ENCODE measurements around the gene RORB. TPM values are rescaled to one million over a fixed set of nuclear protein-coding genes. Genes with fewer than 3 reads are reported as not detected.

The RORB gene
- polyA plus RNA-seq = 0.16 TPM
- long read RNA-seq, donor 1 = 0 reads
- long read RNA-seq, donor 2 = 0 reads
- long read RNA-seq, donor 3 = 0 reads
- long read RNA-seq, donor 4 = 0 reads
- long read RNA-seq, donor 5 = 0 reads
- long read RNA-seq, donor 6 = 0 reads
- long read RNA-seq, donor 7 = 0 reads
- long read RNA-seq, donor 8 = 0 reads
- long read RNA-seq, donor 9 = 0 reads
- long read RNA-seq, donor 10 = 0 reads
- long read RNA-seq, donor 11 = 0 reads

GRCh38 chr9:74496819-74497747, at the start of gene RORB:
Gene RORB (plus strand): TSS chr9:74497335. CDS start chr9:74497977, 642 bp downstream.
- peak in 1 of 2 donors; percentile 30 for DNase-seq
- H3K4me1 ChIP-seq (ENCODE audit: control insufficient read depth, insufficient read depth, low read length) = no peaks in the 10 kb centered on the region
- H3K36me3 ChIP-seq (ENCODE audit: control insufficient read depth, insufficient read depth, low read length) = no peaks in the 10 kb centered on the region
- 0% methylated on average over 4 of the region's 50 CpGs for WGBS (ENCODE audit: insufficient coverage, low lambda C conversion rate)
- peaks cover 71% of the 10 kb centered on the region for H3K27me3 ChIP-seq (ENCODE audit: control insufficient read depth, insufficient read depth, low read length)
- no peak within 1 kb of the TSS for H3K27ac ChIP-seq (ENCODE audit: low read length)
- peak within 1 kb of the TSS; percentile 38 for H3K4me3 ChIP-seq (ENCODE audit: low read length)
- no peaks in the 10 kb centered on the region for H3K9me3 ChIP-seq (ENCODE audit: control insufficient read depth, low read depth, low read length)

- H3K36me3 ChIP-seq (ENCODE audit: control insufficient read depth, insufficient read depth, low read length) = no peaks in the 10 kb centered on the region
- no peak overlapping the region for H3K4me3 ChIP-seq (ENCODE audit: low read length)
- H3K9me3 ChIP-seq (ENCODE audit: control insufficient read depth, low read depth, low read length) = no peaks in the 10 kb centered on the region
- no peak overlapping the region for H3K27ac ChIP-seq (ENCODE audit: low read length)
- no peaks in the 10 kb centered on the region for H3K27me3 ChIP-seq (ENCODE audit: control insufficient read depth, insufficient read depth, low read length)
- H3K4me1 ChIP-seq (ENCODE audit: control insufficient read depth, insufficient read depth, low read length) = no peaks in the 10 kb centered on the region
- no peak for DNase-seq
- no CpG with 5 or more reads among the region's 2 CpGs for WGBS (ENCODE audit: insufficient coverage, low lambda C conversion rate)
Measured at GRCh38 chr9:74447451-74448193, 49.5 kb upstream of the RORB start.

DNA sequence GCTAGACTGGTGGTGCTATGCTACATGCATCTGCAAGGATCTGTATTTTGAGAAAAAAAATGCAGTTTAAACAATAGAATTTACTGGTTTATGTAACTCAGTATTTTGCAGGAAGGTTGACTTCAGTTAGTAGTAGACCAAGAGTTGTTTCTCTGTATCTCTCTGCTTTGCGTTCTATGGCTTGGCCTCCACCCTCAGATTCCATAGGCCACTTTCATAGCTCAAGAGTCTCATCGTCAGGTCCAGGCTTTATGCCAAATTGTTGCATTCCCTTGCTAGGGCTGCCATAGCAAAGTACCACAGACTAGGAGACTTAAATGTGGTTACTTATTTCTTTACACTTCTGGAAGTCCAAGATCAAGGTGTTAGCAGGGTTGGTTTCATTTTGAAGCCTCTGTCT, 48.1 kb upstream of the RORB start:
- no peak for DNase-seq
- no peaks in the 10 kb centered on the region for H3K9me3 ChIP-seq (ENCODE audit: control insufficient read depth, low read depth, low read length)
- H3K4me1 ChIP-seq (ENCODE audit: control insufficient read depth, insufficient read depth, low read length) = no peaks in the 10 kb centered on the region
- no peak overlapping the region for H3K27ac ChIP-seq (ENCODE audit: low read length)
- H3K36me3 ChIP-seq (ENCODE audit: control insufficient read depth, insufficient read depth, low read length) = no peaks in the 10 kb centered on the region
- H3K4me3 ChIP-seq (ENCODE audit: low read length) = no peak overlapping the region
- no peaks in the 10 kb centered on the region for H3K27me3 ChIP-seq (ENCODE audit: control insufficient read depth, insufficient read depth, low read length)
- no CpG with 5 or more reads among the region's 2 CpGs for WGBS (ENCODE audit: insufficient coverage, low lambda C conversion rate)

GRCh38 chr9:74458832-74459231, 38.3 kb upstream of the RORB start:
- Histone ChIP-seq H3K36me3 (ENCODE audit: control insufficient read depth, insufficient read depth, low read length) (no peaks in the 10 kb centered on the region), H3K27me3 (ENCODE audit: control insufficient read depth, insufficient read depth, low read length) (no peaks in the 10 kb centered on the region), H3K4me3 (ENCODE audit: low read length) (no peak overlapping the region), H3K27ac (ENCODE audit: low read length) (no peak overlapping the region), H3K9me3 (ENCODE audit: control insufficient read depth, low read depth, low read length) (no peaks in the 10 kb centered on the region), H3K4me1 (ENCODE audit: control insufficient read depth, insufficient read depth, low read length) (no peaks in the 10 kb centered on the region)
- no CpG with 5 or more reads among the region's 4 CpGs for WGBS (ENCODE audit: insufficient coverage, low lambda C conversion rate)
- DNase-seq = no peak

DNA sequence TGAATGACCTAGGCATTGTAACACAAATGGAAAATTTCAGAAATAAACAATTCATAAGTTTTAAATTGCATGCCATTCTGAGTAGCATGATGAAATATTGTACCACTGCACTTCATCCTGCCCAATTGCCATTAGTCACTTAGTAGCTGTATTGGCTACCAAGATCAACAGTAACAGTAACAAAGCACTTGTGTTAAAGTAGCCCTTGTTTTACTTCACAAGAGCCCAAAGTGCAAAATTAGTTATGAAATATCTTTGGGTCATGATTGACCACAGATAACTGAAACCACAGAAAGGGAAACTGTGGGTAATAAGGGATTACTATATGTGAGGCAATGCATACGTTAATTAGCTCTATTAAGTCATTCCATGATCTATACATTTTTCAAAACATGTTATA, 33.3 kb upstream of the RORB start:
- H3K27me3 ChIP-seq (ENCODE audit: control insufficient read depth, insufficient read depth, low read length) = no peaks in the 10 kb centered on the region
- WGBS (ENCODE audit: insufficient coverage, low lambda C conversion rate) = no CpG with 5 or more reads among the region's 1 CpG
- H3K4me1 ChIP-seq (ENCODE audit: control insufficient read depth, insufficient read depth, low read length) = no peaks in the 10 kb centered on the region
- H3K9me3 ChIP-seq (ENCODE audit: control insufficient read depth, low read depth, low read length) = no peaks in the 10 kb centered on the region
- no peak for DNase-seq
- no peaks in the 10 kb centered on the region for H3K36me3 ChIP-seq (ENCODE audit: control insufficient read depth, insufficient read depth, low read length)
- H3K27ac ChIP-seq (ENCODE audit: low read length) = no peak overlapping the region
- no peak overlapping the region for H3K4me3 ChIP-seq (ENCODE audit: low read length)

DNA sequence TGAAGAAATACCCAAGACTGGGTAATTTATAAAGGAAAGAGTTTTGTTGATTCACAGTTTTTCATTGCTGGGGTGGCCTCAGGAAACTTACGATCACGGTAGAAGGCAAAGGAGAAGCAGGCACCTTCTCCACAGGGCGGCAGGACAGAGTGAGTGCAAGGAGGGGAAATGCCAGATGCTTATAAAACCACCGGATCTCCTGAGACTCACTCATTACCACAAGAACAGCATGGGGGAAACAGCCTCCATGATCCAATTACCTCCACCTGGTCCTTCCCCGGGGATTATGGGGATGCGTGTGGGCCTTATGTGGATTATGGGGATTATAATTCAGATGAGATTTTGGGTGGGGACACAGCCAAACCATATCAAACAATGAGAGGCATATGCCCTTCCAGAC, 18.5 kb upstream of the RORB start:
- no peak overlapping the region for H3K27ac ChIP-seq (ENCODE audit: low read length)

DNA sequence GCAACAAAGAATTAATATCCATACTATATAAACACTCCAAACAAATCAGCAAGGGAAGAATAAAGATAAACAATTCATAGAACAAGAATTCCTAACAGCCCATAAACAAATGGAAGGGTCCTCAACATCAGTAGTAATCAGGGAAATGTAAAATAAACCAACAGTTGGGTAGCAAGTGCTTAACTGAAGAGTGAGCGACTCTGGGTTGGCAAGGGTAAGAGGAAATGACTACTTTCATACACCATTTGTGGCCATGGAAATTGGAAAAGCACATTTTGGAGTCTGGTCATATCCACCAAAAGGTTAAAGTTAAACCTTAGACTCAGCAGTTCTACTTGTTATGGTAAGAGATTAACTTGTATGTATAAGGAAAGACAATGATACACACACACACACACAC, 17.4 kb upstream of the RORB start:
- Histone ChIP-seq H3K9me3 (ENCODE audit: control insufficient read depth, low read depth, low read length) (peaks cover 2% of the 10 kb centered on the region), H3K27me3 (ENCODE audit: control insufficient read depth, insufficient read depth, low read length) (no peaks in the 10 kb centered on the region), H3K36me3 (ENCODE audit: control insufficient read depth, insufficient read depth, low read length) (no peaks in the 10 kb centered on the region), H3K4me3 (ENCODE audit: low read length) (no peak overlapping the region), H3K27ac (ENCODE audit: low read length) (no peak overlapping the region), H3K4me1 (ENCODE audit: control insufficient read depth, insufficient read depth, low read length) (no peaks in the 10 kb centered on the region)
- WGBS (ENCODE audit: insufficient coverage, low lambda C conversion rate) = no CpG with 5 or more reads among the region's 1 CpG
- DNase-seq = no peak

More for the DNA sequence above, 18.5 kb upstream of the RORB start:
- no peaks in the 10 kb centered on the region for H3K4me1 ChIP-seq (ENCODE audit: control insufficient read depth, insufficient read depth, low read length)
- no peaks in the 10 kb centered on the region for H3K36me3 ChIP-seq (ENCODE audit: control insufficient read depth, insufficient read depth, low read length)
- peaks cover 2% of the 10 kb centered on the region for H3K9me3 ChIP-seq (ENCODE audit: control insufficient read depth, low read depth, low read length)
- H3K4me3 ChIP-seq (ENCODE audit: low read length) = no peak overlapping the region
- H3K27me3 ChIP-seq (ENCODE audit: control insufficient read depth, insufficient read depth, low read length) = no peaks in the 10 kb centered on the region
- no peak for DNase-seq
- WGBS (ENCODE audit: insufficient coverage, low lambda C conversion rate) = no CpG with 5 or more reads among the region's 6 CpGs

- Histone ChIP-seq H3K9me3 (ENCODE audit: control insufficient read depth, low read depth, low read length) (no peaks in the 10 kb centered on the region), H3K4me1 (ENCODE audit: control insufficient read depth, insufficient read depth, low read length) (no peaks in the 10 kb centered on the region), H3K27ac (ENCODE audit: low read length) (no peak overlapping the region), H3K36me3 (ENCODE audit: control insufficient read depth, insufficient read depth, low read length) (no peaks in the 10 kb centered on the region), H3K27me3 (ENCODE audit: control insufficient read depth, insufficient read depth, low read length) (no peaks in the 10 kb centered on the region), H3K4me3 (ENCODE audit: low read length) (no peak overlapping the region)
- DNase-seq = no peak
- no CpG with 5 or more reads among the region's 1 CpG for WGBS (ENCODE audit: insufficient coverage, low lambda C conversion rate)
Measured at GRCh38 chr9:74487395-74487794, 9.7 kb upstream of the RORB start.

DNA sequence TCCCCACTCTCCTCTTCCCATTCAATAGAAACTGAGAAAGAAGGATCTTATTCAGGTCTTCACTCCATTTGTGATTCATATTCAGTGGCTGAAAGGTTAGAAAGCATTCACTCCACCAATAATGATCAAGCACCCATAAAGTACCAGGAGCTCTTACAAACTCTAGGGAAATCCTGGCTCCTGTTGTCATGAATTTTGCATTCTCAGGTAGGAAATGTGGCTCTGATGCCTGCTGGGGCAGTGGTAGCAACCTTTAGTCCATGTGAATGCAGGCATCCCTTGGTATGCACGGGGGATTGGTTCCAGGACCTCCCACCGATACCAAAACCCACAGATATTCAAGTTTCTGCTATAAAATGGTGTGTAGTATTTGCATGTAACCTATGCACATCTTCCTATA, 3.6 kb upstream of the RORB start:
- no peak overlapping the region for H3K27ac ChIP-seq (ENCODE audit: low read length)

DNA sequence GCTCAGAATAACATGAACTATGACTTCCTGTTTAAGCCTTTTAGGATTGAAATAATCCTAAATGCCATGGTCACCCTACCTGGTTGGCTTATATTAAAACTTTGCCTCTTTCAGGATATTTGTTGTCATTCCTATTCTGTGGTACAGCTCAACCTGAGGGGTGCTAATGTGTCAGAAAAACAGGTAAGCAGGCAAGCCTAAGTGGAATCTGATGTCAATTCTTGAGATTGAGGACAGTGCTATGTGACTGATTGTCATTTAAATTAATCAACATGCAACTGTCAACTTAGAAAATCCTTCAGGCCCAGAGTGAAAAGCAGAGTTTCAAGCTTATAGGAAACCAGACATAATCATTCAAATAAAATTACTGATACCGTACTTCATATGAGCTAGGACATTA, 2.6 kb upstream of the RORB start:
- no peak for DNase-seq
- Histone ChIP-seq H3K27me3 (ENCODE audit: control insufficient read depth, insufficient read depth, low read length) (peaks cover 50% of the 10 kb centered on the region), H3K4me1 (ENCODE audit: control insufficient read depth, insufficient read depth, low read length) (no peaks in the 10 kb centered on the region), H3K4me3 (ENCODE audit: low read length) (no peak overlapping the region), H3K36me3 (ENCODE audit: control insufficient read depth, insufficient read depth, low read length) (no peaks in the 10 kb centered on the region), H3K9me3 (ENCODE audit: control insufficient read depth, low read depth, low read length) (no peaks in the 10 kb centered on the region), H3K27ac (ENCODE audit: low read length) (no peak overlapping the region)
- WGBS (ENCODE audit: insufficient coverage, low lambda C conversion rate) = no CpG with 5 or more reads among the region's 1 CpG

More for the DNA sequence above, 3.6 kb upstream of the RORB start:
- no CpG with 5 or more reads among the region's 2 CpGs for WGBS (ENCODE audit: insufficient coverage, low lambda C conversion rate)
- H3K36me3 ChIP-seq (ENCODE audit: control insufficient read depth, insufficient read depth, low read length) = no peaks in the 10 kb centered on the region
- H3K27me3 ChIP-seq (ENCODE audit: control insufficient read depth, insufficient read depth, low read length) = peaks cover 40% of the 10 kb centered on the region
- no peaks in the 10 kb centered on the region for H3K9me3 ChIP-seq (ENCODE audit: control insufficient read depth, low read depth, low read length)
- H3K4me1 ChIP-seq (ENCODE audit: control insufficient read depth, insufficient read depth, low read length) = no peaks in the 10 kb centered on the region
- no peak overlapping the region for H3K4me3 ChIP-seq (ENCODE audit: low read length)
- no peak for DNase-seq

All from large intestine (tissue), 12 donors.